Spinal cord (tissue), 10 donors: ENCODE results near the gene NANOG. TPM values are rescaled to one million over a fixed set of nuclear protein-coding genes. Genes with fewer than 3 reads are reported as not detected.
"Not testable (repeated sequence)": the region's sequence is repeated elsewhere in the genome, so short reads cannot be mapped to it uniquely, and the experiment has no call there.

Experiments
- DNase-seq, 6 donors: peaks; one replicate each; pipeline versions ENCODE4 v3.0.0 to v3.0.0-alpha.2; 2013 to 2015; ENCODE audit warnings: low spot score in 6 of 6, low read depth in 4 of 6
- H3K27ac ChIP-seq: one replicate; pipeline ENCODE4 v1.5.1; 2013; ENCODE audit warnings: low read depth, low read length, control low read depth
- H3K27me3 ChIP-seq: one replicate; pipeline ENCODE4 v1.6.1; 2013; ENCODE audit warnings: low read length; ENCODE audit not compliant: control insufficient read depth, insufficient read depth
- H3K36me3 ChIP-seq: one replicate; pipeline ENCODE4 v1.6.1; 2013; ENCODE audit warnings: low read length; ENCODE audit not compliant: control insufficient read depth, insufficient read depth
- H3K4me1 ChIP-seq: one replicate; pipeline ENCODE4 v1.6.1; 2013; ENCODE audit warnings: low read length; ENCODE audit not compliant: control insufficient read depth, insufficient read depth
- H3K4me3 ChIP-seq: one replicate; pipeline ENCODE4 v1.5.1; 2013; ENCODE audit warnings: low read depth, low read length, control low read depth
- H3K9me3 ChIP-seq: one replicate; pipeline ENCODE4 v1.6.1; 2013; ENCODE audit warnings: low read length; ENCODE audit not compliant: control insufficient read depth, insufficient read depth
- WGBS: methylation state at CpG from one replicate; pipeline ENCODE4 v1.1.5; 2013; ENCODE audit warnings: missing lambda C conversion rate; ENCODE audit not compliant: insufficient coverage; 5-methylcytosine and 5-hydroxymethylcytosine counted together
- long read RNA-seq, 4 donors: transcript quantifications; one replicate each; lab custom pipeline, GENCODE V29; 2026
- polyA plus RNA-seq, 2 donors: library from polyadenylated mRNA; unstranded; fragments of 120-200 nt; gene quantifications; one replicate each; pipeline ENCODE4 v1.2.1, GENCODE V29; 2013; ENCODE audit not compliant: insufficient read length in 2 of 2
- total RNA-seq, 2 donors: library from RNA; depleted of rRNA in 1 of 2; stranded (reverse); fragments of 120-200 nt in 1 of 2; fragments of >200 nt in 1 of 2; gene quantifications; one replicate each; pipeline versions ENCODE4 v1.2.3 to v1.2.4, GENCODE V29; 2013 to 2014
- donor health status: healthy.

The NANOG gene
- total RNA-seq, result under 1 TPM; 0.17 to 0.20 TPM
- polyA plus RNA-seq, result under 1 TPM; 0.15 to 0.19 TPM
- long read RNA-seq, donor 1, result 0 reads
- long read RNA-seq, donor 2, result 0 reads
- long read RNA-seq, donor 3, result 0 reads
- long read RNA-seq, donor 4, result 0 reads

DNA sequence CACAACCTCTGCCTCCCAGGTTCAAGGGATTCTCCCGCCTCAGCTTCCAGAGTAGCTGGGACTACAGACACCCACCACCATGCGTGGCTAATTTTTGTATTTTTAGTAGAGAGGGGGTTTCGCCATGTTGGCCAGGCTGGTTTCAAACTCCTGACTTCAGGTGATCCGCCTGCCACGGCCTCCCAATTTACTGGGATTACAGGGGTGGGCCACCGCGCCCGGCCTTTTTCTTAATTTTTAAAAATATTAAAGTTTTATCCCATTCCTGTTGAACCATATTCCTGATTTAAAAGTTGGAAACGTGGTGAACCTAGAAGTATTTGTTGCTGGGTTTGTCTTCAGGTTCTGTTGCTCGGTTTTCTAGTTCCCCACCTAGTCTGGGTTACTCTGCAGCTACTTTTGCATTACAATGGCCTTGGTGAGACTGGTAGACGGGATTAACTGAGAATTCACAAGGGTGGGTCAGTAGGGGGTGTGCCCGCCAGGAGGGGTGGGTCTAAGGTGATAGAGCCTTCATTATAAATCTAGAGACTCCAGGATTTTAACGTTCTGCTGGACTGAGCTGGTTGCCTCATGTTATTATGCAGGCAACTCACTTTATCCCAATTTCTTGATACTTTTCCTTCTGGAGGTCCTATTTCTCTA lies at the start of gene NANOG:
TSS of gene NANOG (plus strand) at position 519 of the 645 bp plus-strand sequence. CDS start 213 bp downstream, outside the sequence.
- not testable (repeated sequence) for H3K4me1 ChIP-seq, H3K27me3 ChIP-seq, H3K9me3 ChIP-seq, H3K4me3 ChIP-seq, DNase-seq, H3K36me3 ChIP-seq, H3K27ac ChIP-seq
- WGBS, result no CpG with 5 or more reads among the region's 13 CpGs

DNA sequence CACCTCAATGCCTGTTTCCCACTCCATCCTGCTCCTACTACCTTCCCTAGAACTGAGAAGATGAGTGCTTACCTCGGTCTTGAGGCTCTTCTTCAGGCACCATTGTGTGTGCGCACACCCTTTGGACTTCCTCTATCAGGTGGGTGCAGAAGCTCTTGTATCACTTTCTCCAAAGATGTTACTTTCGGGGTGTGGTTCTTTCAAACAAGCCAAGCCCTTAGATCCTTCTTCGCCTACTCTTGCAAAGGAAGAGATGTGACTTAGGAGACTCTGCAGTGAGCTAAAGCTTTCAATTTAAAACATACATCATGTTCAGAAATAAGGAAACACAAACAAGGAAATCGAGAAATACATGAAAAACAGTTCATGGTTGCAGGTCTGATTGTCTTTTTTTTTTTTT lies 42.0 kb upstream of the NANOG start, which contains the start of gene CLEC4C:
TSS of gene CLEC4C (minus strand) at position 130 of the 400 bp plus-strand sequence. CDS start at position 103, 27 bp downstream.
- Histone ChIP-seq H3K4me1 (no peaks in the 10 kb centered on the region), H3K27me3 (no peaks in the 10 kb centered on the region), H3K36me3 (no peaks in the 10 kb centered on the region), H3K9me3 (no peaks in the 10 kb centered on the region), H3K27ac (no peak within 1 kb of the TSS), H3K4me3 (no peak within 1 kb of the TSS)
- 93% methylated on average over 2 of the region's 5 CpGs for WGBS
- no peak for DNase-seq

- 72% methylated on average over 3 of the region's 4 CpGs for WGBS
- Histone ChIP-seq H3K4me3 (no peak overlapping the region), H3K27ac (no peak overlapping the region), H3K36me3 (no peaks in the 10 kb centered on the region), H3K9me3 (no peaks in the 10 kb centered on the region), H3K4me1 (no peaks in the 10 kb centered on the region), H3K27me3 (no peaks in the 10 kb centered on the region)
- DNase-seq, result no peak
These were observed 40.4 kb upstream of the NANOG start for GRCh38 chr12:7748852-7749251.

DNA sequence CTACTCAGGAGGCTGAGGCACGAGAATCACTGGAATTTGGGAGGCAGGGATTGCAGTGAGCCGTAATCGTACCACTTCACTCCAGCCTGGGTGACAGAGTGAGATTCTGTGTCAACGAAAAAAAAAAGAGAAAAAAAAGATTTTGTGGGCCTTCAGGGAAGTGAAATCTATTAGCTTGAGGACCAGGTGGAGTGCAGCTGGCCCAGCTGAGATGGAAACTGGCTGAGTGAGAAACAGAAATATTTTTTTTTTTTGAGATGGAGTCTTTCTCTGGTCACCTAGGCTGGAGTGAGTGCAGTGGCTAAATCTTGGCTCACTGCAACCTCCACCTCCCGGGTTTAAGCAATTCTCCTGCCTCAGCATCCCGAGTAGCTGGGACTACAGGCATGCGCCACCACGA lies 39.8 kb upstream of the NANOG start:
- WGBS, result 90% methylated on average over 7 of the region's 8 CpGs
- H3K9me3 ChIP-seq, result no peaks in the 10 kb centered on the region

DNA sequence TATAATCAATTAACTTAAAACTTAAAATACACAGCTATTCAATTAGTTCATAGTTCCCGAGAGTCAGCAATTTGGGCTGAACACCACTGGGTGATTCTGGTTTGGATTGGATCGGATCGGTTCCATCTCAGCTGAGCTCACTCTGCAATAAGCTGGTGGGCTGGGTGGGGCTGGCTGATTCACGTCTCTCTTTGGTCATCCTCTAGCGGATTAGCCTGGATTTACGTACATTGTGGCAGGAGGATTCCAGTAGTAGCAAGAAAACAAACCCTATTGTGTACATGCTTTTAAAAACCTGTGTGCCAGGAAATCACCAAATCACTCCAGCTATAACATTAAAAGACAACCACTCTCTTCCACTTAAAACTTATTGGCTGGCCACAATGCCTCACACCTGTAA lies 38.9 kb upstream of the NANOG start:
- Histone ChIP-seq H3K27me3 (no peaks in the 10 kb centered on the region), H3K4me3 (no peak overlapping the region), H3K4me1 (no peaks in the 10 kb centered on the region), H3K27ac (no peak overlapping the region), H3K36me3 (no peaks in the 10 kb centered on the region), H3K9me3 (no peaks in the 10 kb centered on the region)
- 83% methylated on average over 3 of the region's 6 CpGs for WGBS
- DNase-seq, result no peak

More for the DNA sequence above, 39.8 kb upstream of the NANOG start:
- Histone ChIP-seq H3K4me3 (no peak overlapping the region), H3K4me1 (no peaks in the 10 kb centered on the region), H3K27ac (no peak overlapping the region), H3K36me3 (no peaks in the 10 kb centered on the region), H3K27me3 (no peaks in the 10 kb centered on the region)
- no peak for DNase-seq

DNA sequence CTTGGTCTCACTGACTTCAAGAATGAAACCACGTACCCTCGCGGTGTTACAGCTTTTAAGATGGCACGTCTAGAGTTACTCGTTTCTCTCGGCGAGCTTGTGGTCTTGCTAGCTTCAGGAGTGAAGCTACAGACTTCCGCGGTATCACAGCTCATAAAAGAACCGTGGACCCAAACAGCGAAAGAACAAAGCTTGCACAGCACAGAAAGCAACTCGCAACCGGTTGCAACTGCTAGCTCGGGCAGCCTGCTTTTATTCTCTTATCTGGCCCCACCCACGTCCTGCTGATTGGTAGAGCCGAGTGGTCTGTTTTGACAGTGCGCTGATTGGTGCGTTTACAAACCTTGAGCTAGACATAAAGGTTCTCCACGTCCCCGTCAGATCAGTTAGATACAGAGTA lies 37.8 kb upstream of the NANOG start:
- no peak overlapping the region for H3K27ac ChIP-seq
- H3K4me1 ChIP-seq, result no peaks in the 10 kb centered on the region
- DNase-seq, result no peak
- no peaks in the 10 kb centered on the region for H3K9me3 ChIP-seq
- 93% methylated on average over 20 of the region's 20 CpGs for WGBS
- H3K4me3 ChIP-seq, result no peak overlapping the region
- H3K27me3 ChIP-seq, result no peaks in the 10 kb centered on the region
- H3K36me3 ChIP-seq, result no peaks in the 10 kb centered on the region

DNA sequence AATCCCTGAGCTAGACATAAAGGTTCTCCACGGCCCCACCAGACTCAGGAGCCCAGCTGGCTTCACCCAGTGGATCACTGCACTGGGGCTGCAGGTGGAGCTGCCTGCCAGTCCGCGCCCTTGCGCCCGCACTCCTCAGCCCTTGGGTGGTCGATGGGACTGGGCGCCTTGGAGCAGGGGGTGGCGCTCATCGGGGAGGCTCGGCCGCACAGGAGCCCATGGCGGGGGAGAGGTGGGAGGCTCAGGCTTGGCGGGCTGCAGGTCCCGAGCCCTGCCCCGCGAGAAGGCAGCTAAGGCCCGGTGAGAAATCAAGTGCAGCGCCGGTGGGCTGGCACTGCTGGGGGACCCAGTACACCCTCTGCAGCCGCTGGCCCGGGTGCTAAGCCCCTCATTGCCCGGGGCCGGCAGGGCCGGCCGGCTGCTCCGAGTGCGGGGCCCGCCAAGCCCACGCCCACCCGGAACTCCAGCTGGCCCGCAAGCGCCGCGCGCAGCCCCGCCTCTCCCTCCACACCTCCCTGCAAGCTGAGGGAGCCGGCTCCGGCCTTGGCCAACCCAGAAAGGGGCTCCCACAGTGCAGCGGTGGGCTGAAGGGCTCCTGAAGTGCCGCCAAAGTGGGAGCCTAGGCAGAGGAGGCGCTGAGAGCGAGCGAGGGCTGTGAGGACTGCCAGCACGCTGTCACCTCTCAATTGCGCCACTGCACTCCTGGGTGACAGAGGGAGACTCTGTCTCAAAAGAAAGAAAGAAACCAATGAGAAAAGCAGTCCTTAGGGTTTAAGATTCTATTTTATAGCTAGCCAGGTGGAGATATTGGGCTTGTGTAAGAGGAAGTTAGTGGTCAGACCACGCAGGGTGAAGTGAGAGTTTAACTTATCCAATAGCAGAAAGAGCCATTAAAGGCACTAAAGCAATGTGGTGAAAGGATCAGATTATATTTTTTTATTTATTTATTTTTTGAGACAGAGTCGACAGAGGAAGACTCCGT lies 37.0 kb upstream of the NANOG start:
- not testable (repeated sequence) for H3K36me3 ChIP-seq, H3K4me3 ChIP-seq, H3K9me3 ChIP-seq, DNase-seq, H3K27ac ChIP-seq, H3K4me1 ChIP-seq, H3K27me3 ChIP-seq
- WGBS, result 97% methylated on average over 29 of the region's 48 CpGs

DNA sequence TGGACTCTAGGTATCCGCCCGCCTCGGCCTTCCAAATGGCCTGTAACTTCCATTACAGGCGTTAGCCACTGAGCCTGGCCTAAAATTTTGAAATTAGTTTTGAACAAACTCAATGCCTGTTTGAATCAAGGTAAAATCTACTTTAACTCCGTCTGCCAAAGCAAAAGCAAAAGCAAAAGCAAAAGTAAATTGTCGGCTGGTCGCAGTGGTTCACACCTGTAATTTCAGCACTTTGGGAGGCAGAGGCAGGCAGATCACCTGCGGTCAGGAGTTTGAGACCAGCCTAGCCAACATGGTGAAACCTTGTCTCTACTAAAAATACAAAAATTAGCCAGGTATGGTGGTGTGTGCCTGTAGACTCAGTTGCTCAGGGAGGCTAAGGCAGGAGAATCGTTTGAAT lies 33.5 kb upstream of the NANOG start:
- not testable (repeated sequence) for H3K4me1 ChIP-seq, H3K27ac ChIP-seq, H3K4me3 ChIP-seq, H3K9me3 ChIP-seq, H3K27me3 ChIP-seq, H3K36me3 ChIP-seq, DNase-seq
- WGBS, result 98% methylated on average over 6 of the region's 9 CpGs

DNA sequence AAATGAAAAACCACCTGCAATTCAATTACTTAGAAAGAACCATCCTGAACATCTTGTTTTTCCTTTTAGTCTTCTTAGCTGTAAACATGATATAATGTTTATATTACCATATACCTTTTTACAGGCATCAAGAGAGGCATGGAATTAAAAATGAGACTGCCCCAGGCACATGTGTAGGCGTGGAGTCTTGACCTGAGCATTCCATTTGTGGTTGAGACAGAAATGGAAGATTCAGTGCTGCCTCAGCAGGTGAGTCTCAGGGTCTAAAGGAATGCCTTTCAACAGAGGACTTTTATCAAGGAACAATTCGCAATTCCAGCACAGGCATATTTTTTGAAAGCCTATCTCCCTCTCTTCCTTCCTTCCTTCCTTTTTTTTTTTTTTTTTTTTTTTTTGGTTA lies 32.2 kb upstream of the NANOG start:
- Histone ChIP-seq H3K4me3 (no peak overlapping the region), H3K4me1 (no peaks in the 10 kb centered on the region), H3K27me3 (no peaks in the 10 kb centered on the region), H3K9me3 (no peaks in the 10 kb centered on the region), H3K36me3 (no peaks in the 10 kb centered on the region), H3K27ac (no peak overlapping the region)
- DNase-seq, result no peak
- WGBS, result no CpG with 5 or more reads among the region's 2 CpGs
